Measurements from ENCODE around the gene VSIG2. TPM values are rescaled to one million over a fixed set of nuclear protein-coding genes. Genes with fewer than 3 reads are reported as not detected.

The VSIG2 gene
- total RNA-seq, 1 experiment from 2014 or later = not detected

GRCh38 chr11:124728134-124728533 is 23.9 kb downstream of the VSIG2 start:
- Mint-ChIP-seq H3K27me3 (ENCODE audit: unreplicated experiment) (peaks cover 24% of the 10 kb centered on the region), H3K27ac (ENCODE audit: unreplicated experiment) (no peak overlapping the region), H3K4me1 (ENCODE audit: low read depth, unreplicated experiment) (peaks cover 19% of the 10 kb centered on the region), H3K36me3 (ENCODE audit: insufficient read depth, unreplicated experiment) (no peaks in the 10 kb centered on the region), H3K9me3 (ENCODE audit: low read depth, unreplicated experiment) (no peaks in the 10 kb centered on the region), H3K4me3 (ENCODE audit: low read depth, unreplicated experiment) (no peak overlapping the region)
- intact Hi-C loops (cut with micrococcal nuclease; ENCODE audit: unreplicated experiment) = no loop called here
- TF ChIP-seq, protein P1, sequence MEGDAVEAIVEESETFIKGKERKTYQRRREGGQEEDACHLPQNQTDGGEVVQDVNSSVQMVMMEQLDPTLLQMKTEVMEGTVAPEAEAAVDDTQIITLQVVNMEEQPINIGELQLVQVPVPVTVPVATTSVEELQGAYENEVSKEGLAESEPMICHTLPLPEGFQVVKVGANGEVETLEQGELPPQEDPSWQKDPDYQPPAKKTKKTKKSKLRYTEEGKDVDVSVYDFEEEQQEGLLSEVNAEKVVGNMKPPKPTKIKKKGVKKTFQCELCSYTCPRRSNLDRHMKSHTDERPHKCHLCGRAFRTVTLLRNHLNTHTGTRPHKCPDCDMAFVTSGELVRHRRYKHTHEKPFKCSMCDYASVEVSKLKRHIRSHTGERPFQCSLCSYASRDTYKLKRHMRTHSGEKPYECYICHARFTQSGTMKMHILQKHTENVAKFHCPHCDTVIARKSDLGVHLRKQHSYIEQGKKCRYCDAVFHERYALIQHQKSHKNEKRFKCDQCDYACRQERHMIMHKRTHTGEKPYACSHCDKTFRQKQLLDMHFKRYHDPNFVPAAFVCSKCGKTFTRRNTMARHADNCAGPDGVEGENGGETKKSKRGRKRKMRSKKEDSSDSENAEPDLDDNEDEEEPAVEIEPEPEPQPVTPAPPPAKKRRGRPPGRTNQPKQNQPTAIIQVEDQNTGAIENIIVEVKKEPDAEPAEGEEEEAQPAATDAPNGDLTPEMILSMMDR (IDR thresholded peaks at IDR 0.05; ENCODE audit: unreplicated experiment) = no peak
- no peak for DNase-seq
- CTCF ChIA-PET = interaction anchor here (0.5 kb wide), 1 partner anchor 999 kb away, joined by 4 read pairs; no protein-coding TSS in a partner anchor
- no TSS peak for BruUV-seq (replicated peaks)

GRCh38 chr11:124727474-124727873 is 24.6 kb downstream of the VSIG2 start:
- H3K36me3 Mint-ChIP-seq (ENCODE audit: insufficient read depth, unreplicated experiment) = no peaks in the 10 kb centered on the region
- no peak for DNase-seq
- CTCF ChIA-PET = interaction anchor here (0.5 kb wide), 1 partner anchor 999 kb away, joined by 4 read pairs; no protein-coding TSS in a partner anchor
- no peaks in the 10 kb centered on the region for H3K9me3 Mint-ChIP-seq (ENCODE audit: low read depth, unreplicated experiment)
- H3K27ac Mint-ChIP-seq (ENCODE audit: unreplicated experiment) = no peak overlapping the region
- H3K4me1 Mint-ChIP-seq (ENCODE audit: low read depth, unreplicated experiment) = peaks cover 19% of the 10 kb centered on the region
- BruUV-seq (replicated peaks) = no TSS peak
- peaks cover 31% of the 10 kb centered on the region for H3K27me3 Mint-ChIP-seq (ENCODE audit: unreplicated experiment)
- intact Hi-C loops (cut with micrococcal nuclease; ENCODE audit: unreplicated experiment) = no loop called here
- no peak overlapping the region for H3K4me3 Mint-ChIP-seq (ENCODE audit: low read depth, unreplicated experiment)
- TF ChIP-seq, protein P1 (IDR thresholded peaks at IDR 0.05; ENCODE audit: unreplicated experiment) = no peak

GRCh38 chr11:124725719-124726105 is 26.3 kb downstream of the VSIG2 start:
- peaks cover 19% of the 10 kb centered on the region for H3K4me1 Mint-ChIP-seq (ENCODE audit: low read depth, unreplicated experiment)
- peaks cover 48% of the 10 kb centered on the region for H3K27me3 Mint-ChIP-seq (ENCODE audit: unreplicated experiment)
- no peaks in the 10 kb centered on the region for H3K36me3 Mint-ChIP-seq (ENCODE audit: insufficient read depth, unreplicated experiment)
- TF ChIP-seq, protein P1 (IDR thresholded peaks at IDR 0.05; ENCODE audit: unreplicated experiment) = no peak
- BruUV-seq (replicated peaks) = no TSS peak
- no peaks in the 10 kb centered on the region for H3K9me3 Mint-ChIP-seq (ENCODE audit: low read depth, unreplicated experiment)
- intact Hi-C loops (cut with micrococcal nuclease; ENCODE audit: unreplicated experiment) = no loop called here
- no peak overlapping the region for H3K27ac Mint-ChIP-seq (ENCODE audit: unreplicated experiment)
- no peak overlapping the region for H3K4me3 Mint-ChIP-seq (ENCODE audit: low read depth, unreplicated experiment)
- CTCF ChIA-PET = no interaction called here
- no peak for DNase-seq

DNA sequence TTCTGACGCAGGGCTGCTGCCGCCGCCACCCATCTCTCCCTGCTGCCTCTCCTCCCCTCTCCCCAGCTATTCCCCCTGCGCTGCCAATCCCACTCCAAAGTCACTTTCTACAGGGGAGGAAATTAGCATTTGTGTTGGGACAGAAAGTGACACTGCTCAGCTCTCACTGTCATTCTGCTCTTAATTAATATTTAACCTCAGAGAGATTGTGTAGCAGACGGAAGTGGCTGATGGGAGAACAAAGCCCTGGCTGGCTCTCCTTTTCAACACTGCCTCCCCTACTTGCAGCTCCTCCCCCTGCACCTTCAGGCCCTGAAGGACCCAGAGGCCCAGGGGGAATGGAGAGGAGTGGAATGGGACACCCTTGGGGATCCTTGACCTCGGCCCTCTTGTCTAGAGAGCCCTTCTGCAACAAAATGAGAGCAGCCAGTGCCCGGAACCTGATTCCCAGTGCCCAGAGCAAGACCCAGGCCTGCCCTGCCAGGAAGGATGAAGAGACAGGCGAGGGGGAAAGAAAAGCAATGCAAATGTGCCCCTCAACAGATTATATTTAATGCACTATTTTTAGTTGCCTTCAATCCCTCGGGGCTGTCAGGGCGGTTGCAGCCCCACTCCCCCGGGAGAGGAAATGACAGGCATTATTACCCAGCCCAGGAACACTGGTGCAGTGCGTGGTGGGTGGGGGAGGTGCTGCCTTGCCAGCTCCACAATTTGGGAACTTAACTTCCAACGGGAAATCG is 26.9 kb downstream of the VSIG2 start:
- TF ChIP-seq, protein P1 (IDR thresholded peaks at IDR 0.05; ENCODE audit: unreplicated experiment) = no peak
- BruUV-seq (replicated peaks) = no TSS peak
- intact Hi-C loops (cut with micrococcal nuclease; ENCODE audit: unreplicated experiment) = no loop called here
- H3K4me3 Mint-ChIP-seq (ENCODE audit: low read depth, unreplicated experiment) = peak overlapping the region; percentile 15
- peaks cover 54% of the 10 kb centered on the region for H3K27me3 Mint-ChIP-seq (ENCODE audit: unreplicated experiment)
- H3K36me3 Mint-ChIP-seq (ENCODE audit: insufficient read depth, unreplicated experiment) = no peaks in the 10 kb centered on the region
- no peaks in the 10 kb centered on the region for H3K9me3 Mint-ChIP-seq (ENCODE audit: low read depth, unreplicated experiment)
- peaks cover 19% of the 10 kb centered on the region for H3K4me1 Mint-ChIP-seq (ENCODE audit: low read depth, unreplicated experiment)
- H3K27ac Mint-ChIP-seq (ENCODE audit: unreplicated experiment) = peak overlapping the region; percentile 43
- CTCF ChIA-PET = interaction anchor here (1.2 kb wide), 1 partner anchor 21 kb away, joined by 3 read pairs; no protein-coding TSS in a partner anchor
- DNase-seq = peak; percentile 16
